Measurements from ENCODE around the gene LEKR1. TPM values are rescaled to one million over a fixed set of nuclear protein-coding genes. Genes with fewer than 3 reads are reported as not detected.

The LEKR1 gene
- total RNA-seq, 1 donor from 2014 or later: under 0.01 TPM

DNA sequence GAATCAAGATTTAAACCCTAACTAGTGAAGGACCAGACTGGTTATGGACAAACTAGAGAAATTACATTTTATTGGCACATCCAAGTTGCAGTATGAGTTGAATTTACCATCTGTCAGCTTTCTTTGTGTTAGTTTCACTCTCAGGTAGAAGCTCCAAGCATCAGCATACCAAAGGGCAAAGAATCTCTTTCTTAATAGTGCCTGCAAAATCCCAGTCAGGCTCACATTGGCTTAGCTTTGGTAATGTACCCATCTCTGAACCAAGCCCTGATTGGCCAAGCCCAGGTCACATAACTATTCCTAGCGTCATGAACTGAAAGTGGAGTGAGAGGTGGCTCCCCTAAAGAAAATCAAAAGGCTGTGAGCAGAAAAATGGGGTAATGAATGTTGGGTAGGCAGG lies 266.9 kb downstream of the LEKR1 start:
- no peak for DNase-seq (ENCODE audit: low read depth)
- no peak overlapping the region for H3K4me3 ChIP-seq (ENCODE audit: low read depth, low read length)
- H3K27me3 ChIP-seq (ENCODE audit: control insufficient read depth, insufficient read depth, low read length): no peaks in the 10 kb centered on the region
- no peaks in the 10 kb centered on the region for H3K36me3 ChIP-seq (ENCODE audit: control insufficient read depth, insufficient read depth, low read length)
- no peak for FAIRE-seq
- TF ChIP-seq, protein P1, sequence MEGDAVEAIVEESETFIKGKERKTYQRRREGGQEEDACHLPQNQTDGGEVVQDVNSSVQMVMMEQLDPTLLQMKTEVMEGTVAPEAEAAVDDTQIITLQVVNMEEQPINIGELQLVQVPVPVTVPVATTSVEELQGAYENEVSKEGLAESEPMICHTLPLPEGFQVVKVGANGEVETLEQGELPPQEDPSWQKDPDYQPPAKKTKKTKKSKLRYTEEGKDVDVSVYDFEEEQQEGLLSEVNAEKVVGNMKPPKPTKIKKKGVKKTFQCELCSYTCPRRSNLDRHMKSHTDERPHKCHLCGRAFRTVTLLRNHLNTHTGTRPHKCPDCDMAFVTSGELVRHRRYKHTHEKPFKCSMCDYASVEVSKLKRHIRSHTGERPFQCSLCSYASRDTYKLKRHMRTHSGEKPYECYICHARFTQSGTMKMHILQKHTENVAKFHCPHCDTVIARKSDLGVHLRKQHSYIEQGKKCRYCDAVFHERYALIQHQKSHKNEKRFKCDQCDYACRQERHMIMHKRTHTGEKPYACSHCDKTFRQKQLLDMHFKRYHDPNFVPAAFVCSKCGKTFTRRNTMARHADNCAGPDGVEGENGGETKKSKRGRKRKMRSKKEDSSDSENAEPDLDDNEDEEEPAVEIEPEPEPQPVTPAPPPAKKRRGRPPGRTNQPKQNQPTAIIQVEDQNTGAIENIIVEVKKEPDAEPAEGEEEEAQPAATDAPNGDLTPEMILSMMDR (IDR thresholded peaks at IDR 0.05; ENCODE audit: insufficient read depth, low read length, severe bottlenecking): no peak

DNA sequence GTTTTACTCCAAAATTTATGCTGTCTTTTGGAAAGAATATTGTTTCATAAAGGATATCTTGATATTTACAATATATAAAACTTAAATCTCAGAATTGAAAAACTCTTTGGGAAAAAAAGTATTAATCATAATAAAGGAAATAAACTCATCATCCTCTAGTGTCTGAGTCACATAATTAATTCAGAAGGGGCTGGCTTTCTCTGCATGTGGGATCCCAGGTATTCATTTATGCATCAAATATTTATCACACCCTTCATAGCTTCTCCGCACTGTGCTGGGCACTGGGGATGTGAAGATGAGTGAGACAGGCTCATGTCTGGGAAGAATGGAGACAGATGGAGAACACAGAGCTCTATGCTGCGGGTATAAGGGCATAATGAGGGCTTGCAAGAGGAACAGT lies 268.1 kb downstream of the LEKR1 start:
- no peaks in the 10 kb centered on the region for H3K36me3 ChIP-seq (ENCODE audit: control insufficient read depth, insufficient read depth, low read length)
- TF ChIP-seq, protein P1 (IDR thresholded peaks at IDR 0.05; ENCODE audit: insufficient read depth, low read length, severe bottlenecking): no peak
- DNase-seq (ENCODE audit: low read depth) (no peak), FAIRE-seq (no peak)
- no peak overlapping the region for H3K4me3 ChIP-seq (ENCODE audit: low read depth, low read length)
- no peaks in the 10 kb centered on the region for H3K27me3 ChIP-seq (ENCODE audit: control insufficient read depth, insufficient read depth, low read length)

DNA sequence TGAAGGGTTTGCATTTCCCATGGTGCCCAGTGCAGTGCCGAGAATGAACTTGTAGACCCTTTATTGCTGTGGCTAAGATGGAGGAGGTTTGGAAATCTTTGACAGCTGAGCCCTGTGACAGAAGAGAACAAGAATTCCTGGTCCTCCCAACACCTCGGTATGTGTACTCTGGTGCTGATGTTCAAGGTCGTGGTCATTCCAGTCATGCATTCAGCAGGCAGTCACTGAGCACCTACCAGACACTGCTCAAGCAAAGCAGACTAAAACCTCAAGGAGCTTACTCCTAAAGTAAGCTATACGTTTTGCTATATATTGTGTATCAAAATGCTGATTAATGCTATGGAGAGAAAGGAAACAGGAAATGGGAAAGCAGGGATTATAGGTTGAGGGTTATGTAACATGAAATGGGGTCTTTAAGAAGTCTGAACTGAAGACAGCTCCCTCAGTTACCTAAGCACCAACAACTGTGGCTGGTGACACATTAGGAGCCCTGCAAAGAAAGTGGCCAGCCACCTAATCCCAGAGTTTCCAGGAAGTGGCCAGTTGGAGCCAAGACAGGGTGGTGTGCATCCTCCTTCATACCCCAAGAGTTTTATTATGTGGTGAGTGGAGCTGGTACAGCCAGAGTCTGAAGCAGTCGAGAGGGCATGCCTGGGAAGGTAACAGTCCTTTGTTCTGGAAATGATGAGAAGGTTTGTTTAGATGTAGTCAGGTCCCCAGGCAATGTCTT lies 268.8 kb downstream of the LEKR1 start:
- FAIRE-seq: no peak
- no peak overlapping the region for H3K4me3 ChIP-seq (ENCODE audit: low read depth, low read length)
- H3K27me3 ChIP-seq (ENCODE audit: control insufficient read depth, insufficient read depth, low read length): no peaks in the 10 kb centered on the region
- no peak for DNase-seq (ENCODE audit: low read depth)
- no peaks in the 10 kb centered on the region for H3K36me3 ChIP-seq (ENCODE audit: control insufficient read depth, insufficient read depth, low read length)
- TF ChIP-seq, protein P1 (IDR thresholded peaks at IDR 0.05; ENCODE audit: insufficient read depth, low read length, severe bottlenecking): no peak

Other genes with a start within 250 kb of the LEKR1 start
- 50.6 and 110 TPM in 2 replicates for gene TIPARP, start 151.8 kb upstream of the LEKR1 start, total RNA-seq